ENCODE data around the gene FATE1. TPM values are rescaled to one million over a fixed set of nuclear protein-coding genes. Genes with fewer than 3 reads are reported as not detected.
A peak's percentile ranks its signal among the peaks of the same experiment; 100 is the strongest.

Gene FATE1
- total and polyA plus RNA-seq, 10 donors = 0.06 TPM; not detected in 9

- TF ChIP-seq POLR2A (IDR thresholded peaks at IDR 0.05) (no peak), CTCF (IDR thresholded peaks at IDR 0.05 in 8 of 11, conservative IDR thresholded peaks at IDR 0.05 in 3 of 11) (no peak)
Measured at GRCh38 chrX:151752847-151753246, 37.0 kb downstream of the FATE1 start.

GRCh38 chrX:151753313-151754046 is 37.6 kb downstream of the FATE1 start:
- H3K27ac ChIP-seq = no peak overlapping the region
- H3K4me1 ChIP-seq = no peaks in the 10 kb centered on the region
- H3K27me3 ChIP-seq (replicated peaks in 1 of 7) = peaks cover 0 to 26% (median 0%) of the 10 kb centered on the region in 7 donors
- H3K4me3 ChIP-seq = no peak overlapping the region
- intact Hi-C loops (cut with DNase I; ENCODE audit: low total_unique reads) = no loop called here
- TF ChIP-seq POLR2A (IDR thresholded peaks at IDR 0.05) = no peak
- peak in 10 of 11 experiments; percentile 16 to 67 (median 54) for TF ChIP-seq CTCF (IDR thresholded peaks at IDR 0.05 in 8 of 11, conservative IDR thresholded peaks at IDR 0.05 in 3 of 11)
- no peak for TF ChIP-seq POLR2AphosphoS5 (IDR thresholded peaks at IDR 0.05)
- 15 to 52% (median 16%) methylated on average over 3 to 22 of the region's 22 CpGs for WGBS, 5 donors
- no peaks in the 10 kb centered on the region for H3K36me3 ChIP-seq
- DNase-seq = peak; percentile 74
- H3K9me3 ChIP-seq = no peaks in the 10 kb centered on the region

More at GRCh38 chrX:151752847-151753246, 37.0 kb downstream of the FATE1 start:
- H3K4me3 ChIP-seq = no peak overlapping the region
- DNase-seq = peak; percentile 9
- H3K9me3 ChIP-seq = no peaks in the 10 kb centered on the region
- H3K4me1 ChIP-seq = no peaks in the 10 kb centered on the region
- H3K27ac ChIP-seq = no peak overlapping the region
- intact Hi-C loops (cut with DNase I; ENCODE audit: low total_unique reads) = no loop called here
- H3K27me3 ChIP-seq (replicated peaks in 1 of 7) = peaks cover 0 to 26% (median 0%) of the 10 kb centered on the region in 7 donors
- H3K36me3 ChIP-seq = no peaks in the 10 kb centered on the region
- WGBS, 5 donors = 53 to 84% (median 66%) methylated on average over 4 to 5 of the region's 5 CpGs

- H3K4me1 ChIP-seq = no peaks in the 10 kb centered on the region
- WGBS, 5 donors = 71 to 89% (median 80%) methylated on average over 3 to 6 of the region's 6 CpGs
- H3K27me3 ChIP-seq (replicated peaks in 1 of 7) = peaks cover 0 to 26% (median 0%) of the 10 kb centered on the region in 7 donors
- H3K9me3 ChIP-seq = no peaks in the 10 kb centered on the region
- H3K4me3 ChIP-seq = no peak overlapping the region
- no peak overlapping the region for H3K27ac ChIP-seq
- intact Hi-C loops (cut with DNase I; ENCODE audit: low total_unique reads) = no loop called here
- H3K36me3 ChIP-seq = no peaks in the 10 kb centered on the region
- no peak for TF ChIP-seq POLR2AphosphoS5 (IDR thresholded peaks at IDR 0.05)
- TF ChIP-seq CTCF (IDR thresholded peaks at IDR 0.05 in 8 of 11, conservative IDR thresholded peaks at IDR 0.05 in 3 of 11) = no peak
- no peak for TF ChIP-seq POLR2A (IDR thresholded peaks at IDR 0.05)
- peak; percentile 61 for DNase-seq
Measured at GRCh38 chrX:151754047-151754429, 38.2 kb downstream of the FATE1 start.

GRCh38 chrX:151754641-151755215 is 38.9 kb downstream of the FATE1 start:
- H3K27me3 ChIP-seq (replicated peaks in 1 of 7) = peaks cover 0 to 20% (median 0%) of the 10 kb centered on the region in 7 donors
- TF ChIP-seq POLR2AphosphoS5 (IDR thresholded peaks at IDR 0.05) = no peak
- TF ChIP-seq POLR2A (IDR thresholded peaks at IDR 0.05) = no peak
- TF ChIP-seq CTCF (IDR thresholded peaks at IDR 0.05 in 8 of 11, conservative IDR thresholded peaks at IDR 0.05 in 3 of 11) = no peak
- WGBS, 5 donors = 69 to 78% (median 73%) methylated on average over 11 of the region's 11 CpGs
- intact Hi-C loops (cut with DNase I; ENCODE audit: low total_unique reads) = no loop called here
- no peak overlapping the region for H3K27ac ChIP-seq
- no peaks in the 10 kb centered on the region for H3K4me1 ChIP-seq
- peak; percentile 18 for DNase-seq
- H3K9me3 ChIP-seq = no peaks in the 10 kb centered on the region
- no peak overlapping the region for H3K4me3 ChIP-seq
- no peaks in the 10 kb centered on the region for H3K36me3 ChIP-seq

All from spleen (tissue), 11 donors.